Osteoblast (primary cell): Measurements from ENCODE around the gene PCCB. TPM values are rescaled to one million over a fixed set of nuclear protein-coding genes. Genes with fewer than 3 reads are reported as not detected.

Experiments used
- DNase-seq: peaks from one replicate; pipeline ENCODE4 v3.0.0; 2011; ENCODE audit warnings: low spot score, mixed read lengths; ENCODE audit not compliant: insufficient read length; ENCODE audit errors: missing footprints
- H2AFZ ChIP-seq: 2 replicates; pipeline ENCODE4 v1.6.0; 2011; ENCODE audit warnings: mild to moderate bottlenecking, low read length
- H3K27ac ChIP-seq: 2 replicates; pipeline ENCODE4 v1.5.1; 2011; ENCODE audit warnings: mild to moderate bottlenecking, low read depth, low read length, moderate library complexity
- H3K27me3 ChIP-seq: 2 replicates; pipeline ENCODE4 v1.6.0; 2012; ENCODE audit warnings: mild to moderate bottlenecking, control low read depth, inconsistent platforms, low read length, moderate library complexity; ENCODE audit not compliant: insufficient read depth
- H3K36me3 ChIP-seq: 2 replicates; pipeline ENCODE4 v1.5.1; 2011; ENCODE audit warnings: mild to moderate bottlenecking, low read length, control low read depth, moderate library complexity; ENCODE audit not compliant: insufficient read depth
- H3K4me1 ChIP-seq: 2 replicates; pipeline ENCODE4 v1.5.1; 2011; ENCODE audit warnings: mild to moderate bottlenecking, low read length, control low read depth, moderate library complexity; ENCODE audit not compliant: insufficient read depth
- H3K4me2 ChIP-seq: 2 replicates; pipeline ENCODE4 v1.6.0; 2011; ENCODE audit warnings: mild to moderate bottlenecking, low read length; ENCODE audit not compliant: insufficient read depth
- H3K4me3 ChIP-seq: fragments of 200-600 bp; sonication (generic); 3 replicates; pipeline ENCODE4 v1.5.1; 2012; ENCODE audit warnings: mild to moderate bottlenecking, low read length, inconsistent platforms; ENCODE audit not compliant: insufficient read depth
- H3K79me2 ChIP-seq: 2 replicates; pipeline ENCODE4 v1.6.0; 2012; ENCODE audit warnings: mild to moderate bottlenecking, low read length, control low read depth, inconsistent platforms; ENCODE audit not compliant: insufficient read depth
- H3K9me3 ChIP-seq: 2 replicates; pipeline ENCODE4 v1.5.1; 2011; ENCODE audit warnings: low read depth, low read length, control low read depth
- H4K20me1 ChIP-seq: 2 replicates; pipeline ENCODE4 v1.6.0; 2012; ENCODE audit warnings: mild to moderate bottlenecking, low read length, control low read depth; ENCODE audit not compliant: insufficient read depth
- total RNA-seq: library from RNA; depleted of rRNA; stranded (reverse); fragments of >200 nt; gene quantifications from 2 replicates; pipeline ENCODE4 v1.2.3, GENCODE V29; 2012
- TF ChIP-seq, protein P1 (sequence below): IDR thresholded peaks from 2 replicates; pipeline ENCODE4 v1.5.1; 2011; ENCODE audit warnings: mild to moderate bottlenecking, low read depth, low read length, moderate library complexity; ENCODE audit errors: extremely low read depth

PCCB gene
- total RNA-seq, 1 donor: 53.9 TPM

DNA sequence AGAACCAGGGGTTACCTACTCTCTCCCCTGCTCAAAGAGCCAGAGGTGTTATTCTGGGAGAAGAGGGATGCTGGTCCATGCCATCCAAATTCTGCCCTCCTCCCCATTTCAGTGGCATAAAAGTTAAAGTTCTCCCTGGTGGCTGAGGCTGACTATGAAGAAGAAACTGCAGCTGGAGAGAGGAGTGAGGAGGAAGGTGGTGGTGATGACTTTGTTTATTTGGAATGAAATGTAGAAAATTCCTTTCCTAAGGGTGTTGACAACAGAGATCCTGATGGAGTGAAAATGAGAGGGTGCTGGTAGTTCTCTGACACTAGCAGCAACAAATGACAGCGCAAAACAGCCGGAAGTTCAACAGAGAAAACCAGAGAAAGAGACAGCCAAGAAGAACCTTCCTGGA, 100.4 kb downstream of the PCCB start:
- TF ChIP-seq, protein P1, sequence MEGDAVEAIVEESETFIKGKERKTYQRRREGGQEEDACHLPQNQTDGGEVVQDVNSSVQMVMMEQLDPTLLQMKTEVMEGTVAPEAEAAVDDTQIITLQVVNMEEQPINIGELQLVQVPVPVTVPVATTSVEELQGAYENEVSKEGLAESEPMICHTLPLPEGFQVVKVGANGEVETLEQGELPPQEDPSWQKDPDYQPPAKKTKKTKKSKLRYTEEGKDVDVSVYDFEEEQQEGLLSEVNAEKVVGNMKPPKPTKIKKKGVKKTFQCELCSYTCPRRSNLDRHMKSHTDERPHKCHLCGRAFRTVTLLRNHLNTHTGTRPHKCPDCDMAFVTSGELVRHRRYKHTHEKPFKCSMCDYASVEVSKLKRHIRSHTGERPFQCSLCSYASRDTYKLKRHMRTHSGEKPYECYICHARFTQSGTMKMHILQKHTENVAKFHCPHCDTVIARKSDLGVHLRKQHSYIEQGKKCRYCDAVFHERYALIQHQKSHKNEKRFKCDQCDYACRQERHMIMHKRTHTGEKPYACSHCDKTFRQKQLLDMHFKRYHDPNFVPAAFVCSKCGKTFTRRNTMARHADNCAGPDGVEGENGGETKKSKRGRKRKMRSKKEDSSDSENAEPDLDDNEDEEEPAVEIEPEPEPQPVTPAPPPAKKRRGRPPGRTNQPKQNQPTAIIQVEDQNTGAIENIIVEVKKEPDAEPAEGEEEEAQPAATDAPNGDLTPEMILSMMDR: no peak
- H3K4me1 ChIP-seq: peaks cover 21% of the 10 kb centered on the region
- H3K9me3 ChIP-seq: no peaks in the 10 kb centered on the region
- no peaks in the 10 kb centered on the region for H4K20me1 ChIP-seq
- H2AFZ ChIP-seq: peak overlapping the region; percentile 67
- no peak for DNase-seq
- peaks cover 3% of the 10 kb centered on the region for H3K36me3 ChIP-seq
- H3K27ac ChIP-seq: peak overlapping the region; percentile 96
- peak overlapping the region; percentile 68 for H3K4me2 ChIP-seq
- H3K79me2 ChIP-seq: no peaks in the 10 kb centered on the region
- no peaks in the 10 kb centered on the region for H3K27me3 ChIP-seq
- H3K4me3 ChIP-seq: peak overlapping the region; percentile 36

- Histone ChIP-seq H3K4me3 (no peak overlapping the region), H4K20me1 (no peaks in the 10 kb centered on the region), H3K4me1 (peaks cover 21% of the 10 kb centered on the region), H3K79me2 (no peaks in the 10 kb centered on the region), H3K36me3 (peaks cover 3% of the 10 kb centered on the region), H3K9me3 (no peaks in the 10 kb centered on the region), H3K27me3 (no peaks in the 10 kb centered on the region), H2AFZ (no peak overlapping the region), H3K4me2 (no peak overlapping the region), H3K27ac (peak overlapping the region; percentile 96)
- DNase-seq: no peak
- TF ChIP-seq, protein P1: no peak
These were observed 101.2 kb downstream of the PCCB start for GRCh38 chr3:136351351-136351750.

DNA sequence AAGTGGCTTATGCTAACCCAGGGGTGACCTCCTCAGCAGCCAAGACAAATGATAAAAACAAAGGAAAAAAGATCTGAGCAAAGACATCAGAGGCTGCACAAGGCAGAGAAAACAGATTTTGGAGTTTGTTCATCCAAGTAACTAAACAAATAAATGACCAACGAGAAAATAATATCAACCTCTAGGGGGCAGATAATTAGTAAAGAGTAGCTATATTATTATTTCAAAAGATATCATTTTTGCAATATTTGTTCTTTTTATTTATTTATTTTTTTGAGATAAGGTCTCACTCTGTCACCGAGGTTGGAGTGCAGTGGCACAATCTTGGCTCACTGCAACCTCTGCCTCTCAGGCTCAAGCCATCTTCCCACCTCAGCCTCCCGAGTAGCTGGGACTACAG, 101.8 kb downstream of the PCCB start:
- Histone ChIP-seq H3K79me2 (no peaks in the 10 kb centered on the region), H2AFZ (no peak overlapping the region), H3K9me3 (no peaks in the 10 kb centered on the region), H3K27me3 (no peaks in the 10 kb centered on the region), H3K27ac (peak overlapping the region; percentile 96), H3K36me3 (peaks cover 3% of the 10 kb centered on the region), H3K4me1 (peaks cover 21% of the 10 kb centered on the region), H4K20me1 (no peaks in the 10 kb centered on the region), H3K4me2 (no peak overlapping the region), H3K4me3 (no peak overlapping the region)
- TF ChIP-seq, protein P1: peak; percentile 21
- DNase-seq: no peak

DNA sequence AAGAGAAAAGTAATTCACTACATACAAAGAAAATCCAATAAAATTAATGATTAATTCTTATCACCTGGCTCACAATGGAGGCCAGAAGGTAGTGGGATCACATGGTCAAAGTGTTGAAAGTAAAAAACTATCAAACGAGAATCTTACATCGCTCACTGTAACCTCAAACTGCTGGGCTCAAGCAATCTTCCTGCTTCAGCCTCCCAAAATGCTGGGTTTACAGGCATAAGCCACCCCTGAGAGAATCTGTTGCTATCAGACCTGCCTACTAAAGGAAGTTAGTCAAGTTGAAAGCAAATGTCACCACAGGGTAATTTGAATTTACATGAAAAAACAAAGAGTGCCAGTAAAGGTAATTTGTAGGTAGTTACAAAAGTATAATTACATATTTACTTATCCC, 103.3 kb downstream of the PCCB start:
- Histone ChIP-seq H2AFZ (no peak overlapping the region), H3K9me3 (no peaks in the 10 kb centered on the region), H3K4me2 (no peak overlapping the region), H3K4me1 (peaks cover 21% of the 10 kb centered on the region), H3K27ac (no peak overlapping the region), H3K79me2 (no peaks in the 10 kb centered on the region), H3K36me3 (no peaks in the 10 kb centered on the region), H4K20me1 (no peaks in the 10 kb centered on the region), H3K27me3 (no peaks in the 10 kb centered on the region), H3K4me3 (no peak overlapping the region)
- no peak for DNase-seq
- TF ChIP-seq, protein P1: no peak
